Ascending aorta (tissue), 2 donors: Measurements from ENCODE around the gene GTPBP1. TPM values are rescaled to one million over a fixed set of nuclear protein-coding genes. Genes with fewer than 3 reads are reported as not detected.
A peak's percentile ranks its signal among the peaks of the same experiment; 100 is the strongest.

Source experiments
- DNase-seq, 2 donors: peaks; one replicate each; pipeline ENCODE4 v3.0.0-alpha.2; 2019; ENCODE audit warnings: low spot score in 2 of 2
- H3K27ac ChIP-seq, 2 donors: fragments of 200-600 bp; sonication (generic); one replicate each; pipeline ENCODE4 v1.5.1; 2016 to 2017; ENCODE audit warnings: mild to moderate bottlenecking in 1 of 2
- H3K27me3 ChIP-seq: fragments of 200-600 bp; sonication (generic); one replicate; pipeline ENCODE4 v1.5.1; 2017
- H3K36me3 ChIP-seq, 2 donors: fragments of 200-600 bp; sonication (generic); one replicate each; pipeline ENCODE4 v1.5.1; 2016
- H3K4me1 ChIP-seq, 2 donors: fragments of 200-600 bp; sonication (generic); one replicate each; pipeline ENCODE4 v1.5.1; 2016 to 2017; ENCODE audit warnings: mild to moderate bottlenecking in 1 of 2
- H3K4me3 ChIP-seq, 2 donors: fragments of 200-600 bp; sonication (generic); one replicate each; pipeline ENCODE4 v1.5.1; 2016 to 2017; ENCODE audit warnings: mild to moderate bottlenecking in 1 of 2
- H3K9me3 ChIP-seq, 2 donors: fragments of 200-600 bp; sonication (generic); one replicate each; pipeline ENCODE4 v1.5.1; 2016
- CTCF ChIP-seq, 3 experiments: fragments of 200-600 bp in 2 of 3; fragments of 450-650 bp in 1 of 3; sonication (generic) in 2 of 3; IDR thresholded peaks; one replicate each; pipeline ENCODE4 v1.5.1; 2016 to 2019; ENCODE audit warnings: antibody characterized with exemption in 3 of 3, mild to moderate bottlenecking in 1 of 3, moderate library complexity in 1 of 3
- intact Hi-C: fragments of 100-400 bp; cut with DNase I; formaldehyde crosslinking; loops from one replicate; pipeline ENCODE4 v1.15.1; 2023
- total RNA-seq: library from RNA; depleted of rRNA; stranded (reverse); fragments of >200 nt; gene quantifications from one replicate; pipeline ENCODE4 v1.1.0, GENCODE V29; 2016

Gene GTPBP1
- total RNA-seq, 1 donor from 2014 or later: 89.5 TPM

- no peak overlapping the region for H3K27ac ChIP-seq
These were observed 35.4 kb downstream of the GTPBP1 start for GRCh38 chr22:38741166-38741565.

GRCh38 chr22:38741576-38741975, 35.8 kb downstream of the GTPBP1 start:
- intact Hi-C loops: no loop called here
- DNase-seq: no peak
- H3K36me3 ChIP-seq: peaks cover 95 to 100% of the 10 kb centered on the region in 2 donors
- no peak overlapping the region for H3K4me3 ChIP-seq
- no peak overlapping the region for H3K27ac ChIP-seq
- TF ChIP-seq CTCF (IDR thresholded peaks at IDR 0.05): no peak
- no peaks in the 10 kb centered on the region for H3K9me3 ChIP-seq
- H3K27me3 ChIP-seq: no peaks in the 10 kb centered on the region
- H3K4me1 ChIP-seq: no peaks in the 10 kb centered on the region

More at GRCh38 chr22:38741166-38741565, 35.4 kb downstream of the GTPBP1 start:
- no peak overlapping the region for H3K4me3 ChIP-seq
- no peaks in the 10 kb centered on the region for H3K27me3 ChIP-seq
- intact Hi-C loops: no loop called here
- H3K9me3 ChIP-seq: no peaks in the 10 kb centered on the region
- no peak for DNase-seq
- no peaks in the 10 kb centered on the region for H3K4me1 ChIP-seq
- peaks cover 95 to 100% of the 10 kb centered on the region in 2 donors for H3K36me3 ChIP-seq
- TF ChIP-seq CTCF (IDR thresholded peaks at IDR 0.05): no peak

- peak overlapping the region in 1 of 2 donors; percentile 13 for H3K27ac ChIP-seq
- intact Hi-C loops: no loop called here
- peaks cover 95 to 100% of the 10 kb centered on the region in 2 donors for H3K36me3 ChIP-seq
These were observed 36.6 kb downstream of the GTPBP1 start for GRCh38 chr22:38742176-38742942.

GRCh38 chr22:38744981-38745380, 39.2 kb downstream of the GTPBP1 start:
- Histone ChIP-seq H3K27ac (no peak overlapping the region), H3K4me3 (no peak overlapping the region)

More at GRCh38 chr22:38742176-38742942, 36.6 kb downstream of the GTPBP1 start:
- no peak for TF ChIP-seq CTCF (IDR thresholded peaks at IDR 0.05)
- DNase-seq: no peak
- no peak overlapping the region for H3K4me3 ChIP-seq
- no peaks in the 10 kb centered on the region for H3K9me3 ChIP-seq
- H3K27me3 ChIP-seq: no peaks in the 10 kb centered on the region
- H3K4me1 ChIP-seq: no peaks in the 10 kb centered on the region

GRCh38 chr22:38745676-38746460, 40.1 kb downstream of the GTPBP1 start:
- H3K27ac ChIP-seq: no peak overlapping the region
- H3K4me3 ChIP-seq: no peak overlapping the region
- intact Hi-C loops: no loop called here
- H3K4me1 ChIP-seq: no peaks in the 10 kb centered on the region
- H3K9me3 ChIP-seq: no peaks in the 10 kb centered on the region
- no peaks in the 10 kb centered on the region for H3K27me3 ChIP-seq
- no peak for DNase-seq
- TF ChIP-seq CTCF (IDR thresholded peaks at IDR 0.05): no peak
- peaks cover 95 to 100% of the 10 kb centered on the region in 2 donors for H3K36me3 ChIP-seq

More at GRCh38 chr22:38744981-38745380, 39.2 kb downstream of the GTPBP1 start:
- no peaks in the 10 kb centered on the region for H3K9me3 ChIP-seq
- TF ChIP-seq CTCF (IDR thresholded peaks at IDR 0.05): no peak
- H3K4me1 ChIP-seq: no peaks in the 10 kb centered on the region
- no peaks in the 10 kb centered on the region for H3K27me3 ChIP-seq
- no peak for DNase-seq
- peaks cover 95 to 100% of the 10 kb centered on the region in 2 donors for H3K36me3 ChIP-seq
- intact Hi-C loops: no loop called here
